Activated naive CD8-positive, alpha-beta T cell treated with anti-CD3 and anti-CD28 coated beads for 36 hours (primary cell): Measurements from ENCODE around the gene NDUFA11. TPM values are rescaled to one million over a fixed set of nuclear protein-coding genes. Genes with fewer than 3 reads are reported as not detected.
A peak's percentile ranks its signal among the peaks of the same experiment; 100 is the strongest.

Experiments
- DNase-seq: peaks from one replicate; pipeline ENCODE4 v3.0.0; 2021
- H3K27ac Mint-ChIP-seq: one replicate; pipeline ENCODE4 v1.8.0; 2022; ENCODE audit warnings: mild to moderate bottlenecking, moderate library complexity, mixed read lengths
- H3K27me3 Mint-ChIP-seq: one replicate; pipeline ENCODE4 v1.8.0; 2022; ENCODE audit warnings: mild to moderate bottlenecking, mixed read lengths
- H3K36me3 Mint-ChIP-seq: one replicate; pipeline ENCODE4 v1.8.0; 2021; ENCODE audit warnings: mild to moderate bottlenecking, mixed read lengths
- H3K4me1 Mint-ChIP-seq: one replicate; pipeline ENCODE4 v1.8.0; 2021; ENCODE audit warnings: mixed read lengths
- H3K4me3 Mint-ChIP-seq: one replicate; pipeline ENCODE4 v1.8.0; 2022; ENCODE audit warnings: mild to moderate bottlenecking, moderate library complexity, mixed read lengths
- H3K9me3 Mint-ChIP-seq: one replicate; pipeline ENCODE4 v1.8.0; 2022; ENCODE audit warnings: mixed read lengths
- total RNA-seq, 2 experiments: library from RNA; stranded (reverse); gene quantifications; one replicate each; pipeline ENCODE4 v1.2.3, GENCODE V29; 2021

Gene NDUFA11
- total RNA-seq, 2 experiments from 2014 or later: 244 to 255 TPM

- Mint-ChIP-seq H3K4me3 (no peak overlapping the region), H3K36me3 (peaks cover 11% of the 10 kb centered on the region), H3K9me3 (no peaks in the 10 kb centered on the region), H3K27ac (no peak overlapping the region), H3K4me1 (no peaks in the 10 kb centered on the region), H3K27me3 (no peaks in the 10 kb centered on the region)
- no peak for DNase-seq
Observed at GRCh38 chr19:5936292-5936592, 32.7 kb upstream of the NDUFA11 start.

GRCh38 chr19:5935473-5936291 is 32.1 kb upstream of the NDUFA11 start:
- Mint-ChIP-seq H3K36me3 (peaks cover 11% of the 10 kb centered on the region), H3K4me3 (no peak overlapping the region), H3K9me3 (no peaks in the 10 kb centered on the region), H3K4me1 (no peaks in the 10 kb centered on the region), H3K27me3 (no peaks in the 10 kb centered on the region), H3K27ac (peak overlapping the region; percentile 69)
- no peak for DNase-seq

DNA sequence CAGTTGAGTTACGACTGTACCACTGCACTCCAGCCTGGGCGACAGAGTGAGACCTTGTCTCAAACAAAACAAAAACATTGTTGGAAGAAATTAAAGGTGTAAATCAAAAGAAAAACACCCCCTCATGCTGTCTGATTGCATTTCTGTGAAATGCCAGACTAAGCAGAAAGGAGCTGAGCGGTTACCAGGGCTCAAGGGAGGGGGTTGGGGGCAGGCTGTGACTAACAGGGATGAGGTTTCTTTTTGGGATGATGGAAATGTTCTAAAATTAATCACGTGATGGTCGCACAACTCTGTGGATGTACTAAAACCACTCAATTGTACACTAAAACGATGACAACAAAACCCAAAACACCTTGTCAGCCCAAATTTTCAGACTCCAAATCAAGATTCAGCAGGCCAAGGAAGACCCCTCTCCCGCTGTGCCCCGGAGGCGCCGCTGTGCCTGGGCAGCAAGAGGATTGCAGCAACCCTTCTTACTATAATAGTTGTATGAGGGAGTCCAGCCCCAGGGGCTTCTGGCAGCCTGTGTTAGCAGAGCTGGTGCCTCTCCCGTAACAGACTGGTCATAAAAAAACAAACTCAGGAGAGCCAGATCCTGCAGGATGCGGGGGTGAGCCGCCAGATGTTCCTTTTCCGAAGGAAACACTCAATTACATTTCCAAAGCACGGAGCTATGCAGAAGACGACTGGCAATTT is 31.3 kb upstream of the NDUFA11 start:
- Mint-ChIP-seq H3K4me1 (no peaks in the 10 kb centered on the region), H3K27me3 (no peaks in the 10 kb centered on the region), H3K4me3 (no peak overlapping the region), H3K9me3 (no peaks in the 10 kb centered on the region), H3K27ac (peak overlapping the region; percentile 58), H3K36me3 (peaks cover 11% of the 10 kb centered on the region)
- DNase-seq: no peak

GRCh38 chr19:5934069-5934401 is 30.4 kb upstream of the NDUFA11 start:
- no peak overlapping the region for H3K27ac Mint-ChIP-seq

DNA sequence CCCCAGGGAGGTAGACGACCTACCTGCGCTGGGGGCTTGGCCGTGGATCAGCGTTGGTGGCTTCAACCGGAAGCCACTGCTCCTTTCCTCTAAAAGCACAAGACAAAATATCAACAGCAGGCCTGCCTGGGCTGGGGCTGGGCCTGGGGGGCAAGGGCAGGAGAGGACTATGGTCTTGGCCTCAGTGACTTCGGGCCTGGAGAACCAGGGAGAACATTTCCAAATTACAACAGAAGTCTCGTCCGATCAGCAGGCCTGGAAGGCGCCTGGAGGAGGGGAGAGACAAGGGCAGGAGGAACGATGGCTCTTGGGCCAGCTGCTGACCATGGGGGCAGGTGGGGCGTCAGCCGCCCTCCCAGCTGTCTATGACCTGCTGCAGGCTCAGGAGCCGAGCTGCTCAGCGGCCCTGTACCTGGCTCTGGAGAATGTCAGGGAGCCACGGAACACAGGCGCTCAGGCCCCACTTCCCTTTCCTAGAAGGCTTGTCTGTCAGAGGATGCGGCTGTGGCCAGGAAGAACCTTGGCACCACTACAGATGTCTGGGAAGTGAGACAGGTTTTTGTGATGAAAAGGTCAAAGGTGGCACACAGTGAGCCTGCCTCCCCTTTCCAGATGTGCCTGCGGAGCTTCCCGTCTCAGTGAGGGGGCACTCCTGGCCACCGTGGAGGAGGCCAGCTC is 29.9 kb upstream of the NDUFA11 start:
- Mint-ChIP-seq H3K4me3 (no peak overlapping the region), H3K27ac (no peak overlapping the region), H3K27me3 (no peaks in the 10 kb centered on the region), H3K4me1 (no peaks in the 10 kb centered on the region), H3K9me3 (no peaks in the 10 kb centered on the region), H3K36me3 (peaks cover 11% of the 10 kb centered on the region)
- no peak for DNase-seq

More at GRCh38 chr19:5934069-5934401, 30.4 kb upstream of the NDUFA11 start:
- DNase-seq: no peak
- Mint-ChIP-seq H3K4me1 (no peaks in the 10 kb centered on the region), H3K9me3 (no peaks in the 10 kb centered on the region), H3K27me3 (no peaks in the 10 kb centered on the region), H3K36me3 (peaks cover 11% of the 10 kb centered on the region), H3K4me3 (no peak overlapping the region)

DNA sequence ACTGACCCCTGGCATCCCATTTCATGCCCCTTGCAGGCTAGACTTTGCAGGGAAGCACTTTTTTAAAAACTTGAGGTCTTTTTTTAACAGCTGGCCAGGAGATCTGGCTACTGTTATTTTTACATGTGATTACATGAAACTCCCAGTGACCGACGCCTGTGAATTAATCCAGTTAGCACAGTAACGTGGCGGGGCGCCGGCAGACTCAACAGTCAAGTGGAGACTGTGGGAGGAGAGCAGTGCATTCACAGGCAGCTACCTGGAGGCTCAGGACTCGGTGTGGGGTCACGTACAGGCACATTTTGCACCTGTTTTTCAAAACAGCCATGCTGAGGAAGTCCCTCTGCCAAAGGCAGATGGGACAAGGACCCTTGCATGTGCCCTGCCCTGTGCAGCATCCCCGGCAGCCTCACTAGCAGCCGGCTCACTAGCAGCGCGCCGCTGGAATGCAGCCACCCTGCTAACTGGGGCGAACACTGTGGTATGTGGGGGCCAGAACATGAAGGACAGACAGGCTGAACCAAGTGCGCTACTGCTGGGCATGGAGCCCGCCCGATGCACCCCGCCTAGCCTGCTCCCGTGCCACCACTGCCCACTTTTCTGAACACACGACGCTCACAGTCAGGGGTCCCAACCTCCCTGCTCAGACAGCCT is 29.1 kb upstream of the NDUFA11 start:
- peaks cover 11% of the 10 kb centered on the region for H3K36me3 Mint-ChIP-seq
- H3K9me3 Mint-ChIP-seq: no peaks in the 10 kb centered on the region

DNA sequence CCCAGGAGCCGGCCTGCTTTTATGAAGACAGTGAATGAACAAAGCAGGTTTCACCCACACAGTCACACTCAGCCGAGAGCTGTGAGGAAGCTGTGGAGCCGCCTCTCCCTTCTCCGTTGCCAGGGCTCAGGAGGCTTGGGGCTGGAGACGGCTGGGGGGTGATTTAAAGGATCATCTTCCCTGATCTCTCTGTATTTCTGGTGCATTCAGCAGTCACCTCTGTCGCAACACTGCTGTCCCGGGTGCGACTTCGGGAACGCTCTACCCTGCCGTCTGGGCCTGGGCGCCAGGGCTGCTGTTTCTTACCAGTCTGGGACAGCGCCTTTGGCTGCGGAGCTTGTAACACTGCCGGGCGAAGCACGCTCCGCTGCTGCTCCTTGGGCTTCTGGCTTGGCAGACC is 28.6 kb upstream of the NDUFA11 start:
- Mint-ChIP-seq H3K36me3 (peaks cover 11% of the 10 kb centered on the region), H3K27me3 (no peaks in the 10 kb centered on the region), H3K27ac (no peak overlapping the region), H3K4me1 (no peaks in the 10 kb centered on the region), H3K4me3 (no peak overlapping the region), H3K9me3 (no peaks in the 10 kb centered on the region)
- DNase-seq: no peak

More for the DNA sequence above, 29.1 kb upstream of the NDUFA11 start:
- Mint-ChIP-seq H3K27ac (no peak overlapping the region), H3K27me3 (no peaks in the 10 kb centered on the region), H3K4me1 (no peaks in the 10 kb centered on the region), H3K4me3 (no peak overlapping the region)
- DNase-seq: no peak

GRCh38 chr19:5931251-5931650 is 27.7 kb upstream of the NDUFA11 start:
- DNase-seq: no peak
- Mint-ChIP-seq H3K9me3 (no peaks in the 10 kb centered on the region), H3K4me3 (no peak overlapping the region), H3K27me3 (no peaks in the 10 kb centered on the region), H3K27ac (no peak overlapping the region), H3K36me3 (peaks cover 9% of the 10 kb centered on the region), H3K4me1 (no peaks in the 10 kb centered on the region)

GRCh38 chr19:5929625-5930024 is 26.0 kb upstream of the NDUFA11 start:
- H3K9me3 Mint-ChIP-seq: no peaks in the 10 kb centered on the region
- no peak overlapping the region for H3K27ac Mint-ChIP-seq
- H3K4me1 Mint-ChIP-seq: no peaks in the 10 kb centered on the region
- no peak overlapping the region for H3K4me3 Mint-ChIP-seq
- no peaks in the 10 kb centered on the region for H3K27me3 Mint-ChIP-seq
- peaks cover 4% of the 10 kb centered on the region for H3K36me3 Mint-ChIP-seq
- DNase-seq: no peak

- H3K4me3 Mint-ChIP-seq: no peak overlapping the region
- H3K27me3 Mint-ChIP-seq: no peaks in the 10 kb centered on the region
- DNase-seq: no peak
- no peaks in the 10 kb centered on the region for H3K4me1 Mint-ChIP-seq
- peaks cover 5% of the 10 kb centered on the region for H3K36me3 Mint-ChIP-seq
- no peaks in the 10 kb centered on the region for H3K9me3 Mint-ChIP-seq
- no peak overlapping the region for H3K27ac Mint-ChIP-seq
Observed at GRCh38 chr19:5929179-5929578, 25.6 kb upstream of the NDUFA11 start.

DNA sequence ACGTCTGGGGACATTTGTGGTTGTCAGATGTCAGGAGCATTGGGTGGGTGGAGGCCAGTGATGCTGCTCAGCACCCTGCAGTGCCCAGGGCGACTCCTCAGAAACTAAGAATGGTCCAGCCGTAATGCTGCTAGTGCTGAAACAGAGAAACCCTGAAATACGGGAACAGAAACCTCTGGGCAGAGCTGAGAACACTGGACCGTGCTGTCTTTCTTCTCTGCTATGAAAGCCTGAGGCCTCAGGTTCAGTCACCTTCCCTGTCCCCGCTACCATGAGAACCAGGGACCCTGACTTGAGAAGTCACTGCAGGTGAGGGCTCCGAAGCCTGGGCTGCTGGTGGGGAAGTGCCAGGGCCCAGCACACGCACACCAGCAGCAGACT is 23.8 kb upstream of the NDUFA11 start:
- Mint-ChIP-seq H3K4me3 (no peak overlapping the region), H3K4me1 (no peaks in the 10 kb centered on the region)

GRCh38 chr19:5926641-5927440 is 23.3 kb upstream of the NDUFA11 start:
- Mint-ChIP-seq H3K4me3 (no peak overlapping the region), H3K4me1 (peaks cover 2% of the 10 kb centered on the region), H3K27me3 (no peaks in the 10 kb centered on the region), H3K27ac (no peak overlapping the region), H3K9me3 (no peaks in the 10 kb centered on the region), H3K36me3 (peaks cover 4% of the 10 kb centered on the region)
- DNase-seq: no peak

More for the DNA sequence above, 23.8 kb upstream of the NDUFA11 start:
- no peaks in the 10 kb centered on the region for H3K9me3 Mint-ChIP-seq
- H3K36me3 Mint-ChIP-seq: peaks cover 4% of the 10 kb centered on the region
- H3K27ac Mint-ChIP-seq: no peak overlapping the region
- no peaks in the 10 kb centered on the region for H3K27me3 Mint-ChIP-seq
- DNase-seq: no peak

GRCh38 chr19:5925830-5926427 is 22.3 kb upstream of the NDUFA11 start:
- no peaks in the 10 kb centered on the region for H3K27me3 Mint-ChIP-seq
- DNase-seq: no peak
- H3K36me3 Mint-ChIP-seq: peaks cover 4% of the 10 kb centered on the region
- H3K27ac Mint-ChIP-seq: no peak overlapping the region
- peaks cover 4% of the 10 kb centered on the region for H3K4me1 Mint-ChIP-seq
- no peaks in the 10 kb centered on the region for H3K9me3 Mint-ChIP-seq
- no peak overlapping the region for H3K4me3 Mint-ChIP-seq

DNA sequence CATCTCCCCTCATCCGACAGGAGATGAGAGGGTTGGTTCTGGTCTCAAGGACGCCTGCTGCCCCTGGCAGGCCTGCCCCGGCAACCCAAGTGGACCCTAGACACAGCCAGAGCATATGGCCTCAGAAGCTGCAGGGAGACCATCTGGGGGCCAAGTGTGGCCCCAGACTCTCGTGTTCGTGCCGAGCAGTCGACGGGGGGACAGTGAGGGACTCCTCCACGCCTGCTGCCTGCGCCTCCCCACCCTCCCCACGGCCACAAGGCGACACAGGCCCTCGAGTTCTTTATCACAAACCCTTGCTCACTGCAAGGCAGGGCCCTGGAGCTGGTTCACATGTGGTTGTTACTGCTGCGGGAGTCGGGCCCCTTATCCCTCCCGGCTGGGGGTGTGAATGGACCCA is 19.8 kb upstream of the NDUFA11 start:
- Mint-ChIP-seq H3K36me3 (peaks cover 13% of the 10 kb centered on the region), H3K27me3 (no peaks in the 10 kb centered on the region), H3K27ac (no peak overlapping the region)

More for the DNA sequence above, 19.8 kb upstream of the NDUFA11 start:
- Mint-ChIP-seq H3K9me3 (no peaks in the 10 kb centered on the region), H3K4me3 (no peak overlapping the region), H3K4me1 (peaks cover 4% of the 10 kb centered on the region)
- DNase-seq: no peak
